ENCODE results near the gene DST. TPM values are rescaled to one million over a fixed set of nuclear protein-coding genes. Genes with fewer than 3 reads are reported as not detected.

Gene DST
- total and polyA plus RNA-seq, 2 of the 8 experiments (the other 6 are each of a cell fraction or from before 2014, with no cell fraction given): 49.4 to 116 TPM

GRCh38 chr6:56521454-56521853 is 121.2 kb downstream of the DST start (continued):
- TF ChIP-seq CBX5 (IDR thresholded peaks at IDR 0.05; ENCODE audit: low read depth, low read length) (no peak), JUN (IDR thresholded peaks at IDR 0.05; ENCODE audit: low read depth, low read length) (no peak)
- TF ChIP-seq, protein P1, sequence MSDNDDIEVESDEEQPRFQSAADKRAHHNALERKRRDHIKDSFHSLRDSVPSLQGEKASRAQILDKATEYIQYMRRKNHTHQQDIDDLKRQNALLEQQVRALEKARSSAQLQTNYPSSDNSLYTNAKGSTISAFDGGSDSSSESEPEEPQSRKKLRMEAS (IDR thresholded peaks at IDR 0.05): no peak
